ENCODE measurements around the gene CLEC19A.
"Not testable (repeated sequence)": the region's sequence is repeated elsewhere in the genome, so short reads cannot be mapped to it uniquely, and the experiment has no call there.

CLEC19A gene

DNA sequence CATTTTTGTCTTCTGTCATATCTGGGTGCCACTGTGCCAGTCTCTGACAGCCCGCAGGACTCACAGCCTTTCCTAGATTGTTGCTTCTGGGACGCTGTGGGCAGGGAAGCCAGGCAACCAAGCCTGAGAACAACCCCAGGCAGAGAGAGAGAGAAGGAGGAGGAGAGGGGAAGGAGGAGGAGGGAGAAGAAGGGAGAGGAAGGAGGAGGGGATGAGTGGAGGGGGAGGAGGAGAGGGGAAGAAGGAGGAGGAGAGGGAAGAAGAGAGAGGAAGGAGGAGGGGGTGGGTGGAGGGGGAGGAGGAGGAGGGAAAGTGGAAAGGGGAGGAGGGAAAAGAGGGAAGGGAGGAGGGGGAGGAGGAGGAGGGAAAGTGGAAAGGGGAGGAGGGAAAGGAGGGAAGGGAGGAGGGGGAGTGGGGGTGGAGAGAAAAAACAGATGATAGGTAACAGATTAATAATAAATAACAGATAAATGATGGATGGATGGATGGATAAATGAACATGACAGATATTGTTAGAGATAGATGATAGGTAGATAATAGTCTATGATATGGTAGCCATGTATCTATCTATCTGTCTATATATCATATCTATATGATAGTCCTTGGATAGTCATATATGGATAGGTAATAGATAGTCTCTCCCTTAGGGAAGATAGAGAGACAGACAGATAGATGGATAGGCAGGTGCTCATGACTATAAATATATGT, 29.3 kb downstream of the CLEC19A start:
- H3K4me3 ChIP-seq (ENCODE audit: insufficient read depth, low read length, poor library complexity, severe bottlenecking) = no peak overlapping the region
- H3K27me3 ChIP-seq (ENCODE audit: low read length) = no peaks in the 10 kb centered on the region; the same call in 1 of the 2 replicates
- H4K20me1 ChIP-seq (ENCODE audit: low read depth, low read length) = no peaks in the 10 kb centered on the region
- H3K9me2 ChIP-seq (replicated peaks; ENCODE audit: insufficient read depth, low read length) = no peaks in the 10 kb centered on the region
- H3K36me3 ChIP-seq (ENCODE audit: low read length) = no peaks in the 10 kb centered on the region
- H3K4me2 ChIP-seq (ENCODE audit: low read depth, low read length, poor library complexity, severe bottlenecking) = no peak overlapping the region
- no peak overlapping the region for H3K27ac ChIP-seq (ENCODE audit: low read depth, low read length)
- H2AFZ ChIP-seq (ENCODE audit: low read depth, low read length, severe bottlenecking) = no peak overlapping the region
- H3F3A ChIP-seq (ENCODE audit: insufficient read depth) = no peaks in the 10 kb centered on the region
- H3K9ac ChIP-seq (ENCODE audit: low read length) = no peak overlapping the region
- TF ChIP-seq, protein P1, sequence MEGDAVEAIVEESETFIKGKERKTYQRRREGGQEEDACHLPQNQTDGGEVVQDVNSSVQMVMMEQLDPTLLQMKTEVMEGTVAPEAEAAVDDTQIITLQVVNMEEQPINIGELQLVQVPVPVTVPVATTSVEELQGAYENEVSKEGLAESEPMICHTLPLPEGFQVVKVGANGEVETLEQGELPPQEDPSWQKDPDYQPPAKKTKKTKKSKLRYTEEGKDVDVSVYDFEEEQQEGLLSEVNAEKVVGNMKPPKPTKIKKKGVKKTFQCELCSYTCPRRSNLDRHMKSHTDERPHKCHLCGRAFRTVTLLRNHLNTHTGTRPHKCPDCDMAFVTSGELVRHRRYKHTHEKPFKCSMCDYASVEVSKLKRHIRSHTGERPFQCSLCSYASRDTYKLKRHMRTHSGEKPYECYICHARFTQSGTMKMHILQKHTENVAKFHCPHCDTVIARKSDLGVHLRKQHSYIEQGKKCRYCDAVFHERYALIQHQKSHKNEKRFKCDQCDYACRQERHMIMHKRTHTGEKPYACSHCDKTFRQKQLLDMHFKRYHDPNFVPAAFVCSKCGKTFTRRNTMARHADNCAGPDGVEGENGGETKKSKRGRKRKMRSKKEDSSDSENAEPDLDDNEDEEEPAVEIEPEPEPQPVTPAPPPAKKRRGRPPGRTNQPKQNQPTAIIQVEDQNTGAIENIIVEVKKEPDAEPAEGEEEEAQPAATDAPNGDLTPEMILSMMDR (IDR thresholded peaks at IDR 0.05; ENCODE audit: insufficient read depth, low read length, poor library complexity, severe bottlenecking) = no peak
- no peak for TF ChIP-seq EZH2phosphoT487 (conservative IDR thresholded peaks at IDR 0.05; ENCODE audit: low read length)
- no peaks in the 10 kb centered on the region for H3K9me3 ChIP-seq (ENCODE audit: insufficient read depth, low read length)
- H3K79me2 ChIP-seq (ENCODE audit: insufficient read depth, low read length) = no peaks in the 10 kb centered on the region

DNA sequence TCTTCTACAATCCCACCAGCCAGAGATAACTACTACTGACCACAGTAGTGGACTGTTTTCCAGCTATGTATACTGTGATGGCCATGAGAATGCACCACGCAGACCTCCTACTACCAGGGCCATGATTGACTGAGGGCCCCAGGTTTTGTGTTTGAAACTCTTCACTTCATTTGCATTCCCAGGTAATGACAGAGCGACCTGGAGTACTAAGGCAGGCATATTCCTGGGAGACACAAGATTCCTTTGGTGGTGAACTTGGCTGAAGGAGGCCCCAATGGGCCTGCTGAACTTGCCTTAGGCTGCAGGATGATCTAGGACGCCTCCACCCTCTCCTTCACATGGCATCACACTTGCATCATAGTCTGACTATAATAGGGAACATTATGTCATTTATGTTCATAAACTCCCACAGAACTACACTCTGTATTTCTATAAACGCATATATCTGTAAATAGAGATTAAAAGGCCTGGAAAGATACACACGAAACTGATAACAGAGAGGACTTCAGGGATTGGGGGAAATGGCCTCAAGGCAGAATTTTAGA, 30.4 kb downstream of the CLEC19A start:
- Histone ChIP-seq H3K27ac (ENCODE audit: low read depth, low read length) (no peak overlapping the region), H4K20me1 (ENCODE audit: low read depth, low read length) (no peaks in the 10 kb centered on the region), H2AFZ (ENCODE audit: low read depth, low read length, severe bottlenecking) (no peak overlapping the region), H3K9ac (ENCODE audit: low read length) (no peak overlapping the region), H3K9me3 (ENCODE audit: insufficient read depth, low read length) (no peaks in the 10 kb centered on the region), H3K36me3 (ENCODE audit: low read length) (no peaks in the 10 kb centered on the region), H3K9me2 (replicated peaks; ENCODE audit: insufficient read depth, low read length) (no peaks in the 10 kb centered on the region), H3K4me2 (ENCODE audit: low read depth, low read length, poor library complexity, severe bottlenecking) (no peak overlapping the region), H3K27me3 (ENCODE audit: low read length) (no peaks in the 10 kb centered on the region; the same call in 1 of the 2 replicates), H3F3A (ENCODE audit: insufficient read depth) (no peaks in the 10 kb centered on the region), H3K4me3 (ENCODE audit: insufficient read depth, low read length, poor library complexity, severe bottlenecking) (no peak overlapping the region), H3K79me2 (ENCODE audit: insufficient read depth, low read length) (no peaks in the 10 kb centered on the region)
- TF ChIP-seq, protein P1 (IDR thresholded peaks at IDR 0.05; ENCODE audit: insufficient read depth, low read length, poor library complexity, severe bottlenecking) = no peak
- no peak for TF ChIP-seq EZH2phosphoT487 (conservative IDR thresholded peaks at IDR 0.05; ENCODE audit: low read length)

GRCh38 chr16:19316846-19317245, 31.3 kb downstream of the CLEC19A start:
- H3K4me3 ChIP-seq (ENCODE audit: insufficient read depth, low read length, poor library complexity, severe bottlenecking) = no peak overlapping the region

GRCh38 chr16:19321186-19321585, 35.7 kb downstream of the CLEC19A start:
- H3K9me2 ChIP-seq (replicated peaks; ENCODE audit: insufficient read depth, low read length); H3K27me3 ChIP-seq (ENCODE audit: low read length); H3K36me3 ChIP-seq (ENCODE audit: low read length); H3K4me3 ChIP-seq (ENCODE audit: insufficient read depth, low read length, poor library complexity, severe bottlenecking); H3K27ac ChIP-seq (ENCODE audit: low read depth, low read length); H3K79me2 ChIP-seq (ENCODE audit: insufficient read depth, low read length); H3K9me3 ChIP-seq (ENCODE audit: insufficient read depth, low read length); H3F3A ChIP-seq (ENCODE audit: insufficient read depth); H2AFZ ChIP-seq (ENCODE audit: low read depth, low read length, severe bottlenecking); H4K20me1 ChIP-seq (ENCODE audit: low read depth, low read length); H3K9ac ChIP-seq (ENCODE audit: low read length); H3K4me2 ChIP-seq (ENCODE audit: low read depth, low read length, poor library complexity, severe bottlenecking): not testable (repeated sequence)

More at GRCh38 chr16:19316846-19317245, 31.3 kb downstream of the CLEC19A start:
- H2AFZ ChIP-seq (ENCODE audit: low read depth, low read length, severe bottlenecking) = no peak overlapping the region
- H3K9me3 ChIP-seq (ENCODE audit: insufficient read depth, low read length) = no peaks in the 10 kb centered on the region
- H3K27ac ChIP-seq (ENCODE audit: low read depth, low read length) = no peak overlapping the region
- H3F3A ChIP-seq (ENCODE audit: insufficient read depth) = no peaks in the 10 kb centered on the region
- H3K36me3 ChIP-seq (ENCODE audit: low read length) = no peaks in the 10 kb centered on the region
- no peaks in the 10 kb centered on the region for H3K79me2 ChIP-seq (ENCODE audit: insufficient read depth, low read length)
- H3K4me2 ChIP-seq (ENCODE audit: low read depth, low read length, poor library complexity, severe bottlenecking) = no peak overlapping the region
- no peak overlapping the region for H3K9ac ChIP-seq (ENCODE audit: low read length)
- H3K9me2 ChIP-seq (replicated peaks; ENCODE audit: insufficient read depth, low read length) = no peaks in the 10 kb centered on the region
- no peak for TF ChIP-seq EZH2phosphoT487 (conservative IDR thresholded peaks at IDR 0.05; ENCODE audit: low read length)
- TF ChIP-seq, protein P1 (IDR thresholded peaks at IDR 0.05; ENCODE audit: insufficient read depth, low read length, poor library complexity, severe bottlenecking) = no peak
- H4K20me1 ChIP-seq (ENCODE audit: low read depth, low read length) = no peaks in the 10 kb centered on the region
- H3K27me3 ChIP-seq (ENCODE audit: low read length) = no peaks in the 10 kb centered on the region; the same call in 1 of the 2 replicates
